ENCODE data around the gene ITGA2.

Gene ITGA2

GRCh38 chr5:53066088-53066487 is 76.9 kb downstream of the ITGA2 start:
- DNase-seq: no peak

- DNase-seq: no peak
These were observed 78.5 kb downstream of the ITGA2 start for GRCh38 chr5:53067641-53068040.

GRCh38 chr5:53068291-53068836 is 79.2 kb downstream of the ITGA2 start:
- DNase-seq: no peak

- no peak for DNase-seq
These were observed 80.5 kb downstream of the ITGA2 start for GRCh38 chr5:53069626-53070025.

- no peak for DNase-seq
These were observed 82.1 kb downstream of the ITGA2 start for GRCh38 chr5:53071298-53071697.

GRCh38 chr5:53071738-53072137 is 82.6 kb downstream of the ITGA2 start:
- no peak for DNase-seq

- no peak for DNase-seq
These were observed 84.2 kb downstream of the ITGA2 start for GRCh38 chr5:53073348-53073747.

- no peak for DNase-seq
These were observed 86.9 kb downstream of the ITGA2 start for GRCh38 chr5:53076014-53076583.

GRCh38 chr5:53080271-53080670 is 91.1 kb downstream of the ITGA2 start:
- no peak for DNase-seq

GRCh38 chr5:53083927-53084326 is 94.8 kb downstream of the ITGA2 start:
- DNase-seq: no peak

GRCh38 chr5:53084546-53085255 is 95.5 kb downstream of the ITGA2 start:
- DNase-seq: no peak

- no peak for DNase-seq
These were observed 98.0 kb downstream of the ITGA2 start for GRCh38 chr5:53087171-53087570.

GRCh38 chr5:53087621-53088121 is 98.5 kb downstream of the ITGA2 start:
- DNase-seq: no peak

- DNase-seq: peak; percentile 43
These were observed 100.4 kb downstream of the ITGA2 start for GRCh38 chr5:53089481-53089991.

- no peak for DNase-seq
These were observed 101.1 kb downstream of the ITGA2 start for GRCh38 chr5:53090229-53090628.

GRCh38 chr5:53091289-53091688 is 102.1 kb downstream of the ITGA2 start:
- no peak for DNase-seq

GRCh38 chr5:53092242-53092641 is 103.1 kb downstream of the ITGA2 start:
- no peak for DNase-seq

GRCh38 chr5:53095217-53095616 is 106.1 kb downstream of the ITGA2 start:
- DNase-seq: no peak

- DNase-seq: peak; percentile 46
These were observed 106.9 kb downstream of the ITGA2 start for GRCh38 chr5:53095931-53096525.

GRCh38 chr5:53099546-53099945 is 110.4 kb downstream of the ITGA2 start:
- DNase-seq: no peak

- DNase-seq: no peak
These were observed 111.5 kb downstream of the ITGA2 start for GRCh38 chr5:53100606-53101005.

- DNase-seq: no peak
These were observed 116.6 kb downstream of the ITGA2 start for GRCh38 chr5:53105611-53106300.

- DNase-seq: no peak
These were observed 119.9 kb downstream of the ITGA2 start for GRCh38 chr5:53109056-53109442.
